NCI-H1694 treated with DMSO at 0.1 percent for 48 hours (cell line): ENCODE results near the gene ATP8A2.
A peak's percentile ranks its signal among the peaks of the same experiment; 100 is the strongest.
"Not testable (repeated sequence)": the region's sequence is repeated elsewhere in the genome, so short reads cannot be mapped to it uniquely, and the experiment has no call there.

Source experiments
- DNase-seq: peaks from one replicate; lab custom pipeline; 2025; lab: John Stamatoyannopoulos, UW

Gene ATP8A2

GRCh38 chr13:26041444-26041843 lies 669.7 kb downstream of the ATP8A2 start:
- DNase-seq = no peak

GRCh38 chr13:26042785-26043184 lies 671.0 kb downstream of the ATP8A2 start:
- DNase-seq = no peak

- DNase-seq = no peak
Measured at GRCh38 chr13:26045142-26045541, 673.4 kb downstream of the ATP8A2 start.

DNA sequence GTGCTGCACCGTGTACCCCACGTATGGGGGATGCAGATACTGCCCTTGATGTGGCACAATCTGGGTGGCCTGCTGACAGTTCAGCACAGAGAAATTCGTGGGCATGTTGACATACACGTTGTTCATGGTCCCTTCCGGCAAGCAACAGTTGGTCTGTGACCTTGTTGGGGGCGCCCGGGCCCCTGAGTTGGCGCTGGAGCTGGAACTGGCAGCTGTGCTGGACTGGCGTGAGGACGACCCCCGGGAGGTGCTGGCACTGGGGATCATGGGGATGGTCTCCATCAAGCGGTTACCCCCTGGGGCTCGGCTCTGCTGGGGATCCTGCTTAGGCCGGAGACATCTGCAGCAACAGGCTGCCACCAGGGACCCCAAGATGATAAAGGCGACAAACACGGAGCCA lies 674.9 kb downstream of the ATP8A2 start:
- DNase-seq = no peak

- no peak for DNase-seq
Measured at GRCh38 chr13:26047040-26047439, 675.3 kb downstream of the ATP8A2 start.

GRCh38 chr13:26048741-26049140 lies 677.0 kb downstream of the ATP8A2 start:
- peak; percentile 38 for DNase-seq

- no peak for DNase-seq
Measured at GRCh38 chr13:26050568-26051230, 678.9 kb downstream of the ATP8A2 start.

- DNase-seq = no peak
Measured at GRCh38 chr13:26051231-26051656, 679.5 kb downstream of the ATP8A2 start.

GRCh38 chr13:26051657-26052311 lies 680.0 kb downstream of the ATP8A2 start, which contains the start of gene SHISA2:
Gene SHISA2, minus strand, starts transcription at chr13:26052016. Its CDS starts 1,041 bp downstream, at chr13:26050975.
- peak; percentile 20 for DNase-seq

- DNase-seq = no peak
Measured at GRCh38 chr13:26052337-26052736, 680.6 kb downstream of the ATP8A2 start.

DNA sequence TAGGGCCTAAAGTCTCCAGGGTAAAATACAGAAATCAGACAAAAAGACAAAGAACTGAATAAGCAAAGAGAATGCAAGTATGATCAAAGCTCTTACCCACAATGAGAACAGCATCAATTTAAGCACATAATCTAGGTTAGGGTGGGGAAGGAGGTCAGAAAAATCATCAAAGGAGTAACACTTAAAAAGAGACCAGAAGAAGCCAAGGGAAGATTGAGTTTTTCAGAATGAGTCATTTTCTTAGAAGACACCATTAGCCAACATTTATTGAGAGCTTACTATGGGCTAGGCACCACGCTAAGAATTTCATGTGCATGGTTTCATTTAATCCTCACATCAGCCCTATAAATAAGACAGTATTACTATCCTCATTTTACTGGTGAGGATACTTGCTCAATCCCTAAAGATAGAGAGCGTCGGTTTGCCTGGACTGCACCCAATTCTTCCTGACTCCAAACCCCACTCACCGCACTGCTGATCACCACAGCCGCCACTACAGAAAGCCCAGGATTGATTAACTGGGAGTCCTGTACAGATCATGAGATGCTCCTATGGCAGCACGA lies 681.7 kb downstream of the ATP8A2 start:
- no peak for DNase-seq

DNA sequence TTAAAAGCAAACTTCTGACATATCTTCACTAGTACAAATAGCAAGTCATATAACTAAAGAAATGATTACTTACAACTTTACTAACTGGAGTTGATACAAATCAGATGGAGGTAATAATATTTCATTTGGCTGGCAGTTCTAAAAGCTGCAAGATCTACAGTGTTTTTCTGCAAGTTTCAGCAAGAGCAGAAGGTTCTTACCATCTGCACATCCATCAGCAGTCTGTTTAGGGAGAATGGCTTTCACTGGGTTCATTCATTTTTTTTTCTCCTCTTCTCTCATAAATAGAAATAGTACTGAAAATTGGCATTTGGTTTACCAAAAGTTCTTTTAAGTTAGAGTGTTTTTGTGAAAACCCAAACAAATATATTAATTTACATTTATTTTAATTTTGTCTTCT lies 683.1 kb downstream of the ATP8A2 start:
- DNase-seq = peak; percentile 68

GRCh38 chr13:26058704-26059103 lies 686.9 kb downstream of the ATP8A2 start:
- DNase-seq = no peak

DNA sequence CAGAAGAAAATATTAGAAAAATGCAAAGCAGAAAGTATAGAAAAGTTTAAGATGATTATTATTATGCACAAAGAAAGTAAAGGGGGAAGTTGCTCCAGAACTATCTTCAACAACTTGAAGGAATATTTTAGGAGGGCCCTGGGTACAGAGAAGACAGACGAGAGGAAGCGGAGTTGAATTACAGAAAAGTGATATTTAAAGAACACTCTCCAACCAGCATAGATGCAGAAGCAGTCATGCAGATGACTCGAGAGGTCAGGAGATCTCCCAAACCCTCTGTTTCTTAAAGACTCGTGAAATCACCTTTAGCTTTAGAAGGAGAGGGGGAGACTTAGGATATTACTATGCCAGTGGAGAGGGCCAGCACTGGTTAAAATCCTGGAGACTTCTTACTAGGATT lies 688.6 kb downstream of the ATP8A2 start:
- DNase-seq = no peak

DNA sequence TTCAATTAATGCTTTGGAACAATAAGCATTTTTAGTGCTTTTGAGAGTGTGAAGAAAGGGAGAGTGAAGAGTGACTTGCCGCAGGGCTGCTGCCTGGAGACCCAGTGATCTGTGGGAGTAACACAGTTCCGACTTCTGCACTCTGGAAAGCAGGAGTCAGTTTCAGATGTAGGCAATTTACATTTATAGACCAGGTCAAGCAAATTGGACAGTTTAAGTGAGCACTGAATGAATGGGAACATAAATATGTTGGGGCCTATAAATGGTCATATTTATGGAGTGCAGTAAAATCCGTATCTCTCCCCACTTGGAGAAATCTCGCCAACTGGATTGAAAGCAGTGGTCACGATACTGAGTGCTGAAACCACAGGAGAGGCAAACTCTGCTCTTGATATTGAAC lies 689.5 kb downstream of the ATP8A2 start:
- DNase-seq = no peak

DNA sequence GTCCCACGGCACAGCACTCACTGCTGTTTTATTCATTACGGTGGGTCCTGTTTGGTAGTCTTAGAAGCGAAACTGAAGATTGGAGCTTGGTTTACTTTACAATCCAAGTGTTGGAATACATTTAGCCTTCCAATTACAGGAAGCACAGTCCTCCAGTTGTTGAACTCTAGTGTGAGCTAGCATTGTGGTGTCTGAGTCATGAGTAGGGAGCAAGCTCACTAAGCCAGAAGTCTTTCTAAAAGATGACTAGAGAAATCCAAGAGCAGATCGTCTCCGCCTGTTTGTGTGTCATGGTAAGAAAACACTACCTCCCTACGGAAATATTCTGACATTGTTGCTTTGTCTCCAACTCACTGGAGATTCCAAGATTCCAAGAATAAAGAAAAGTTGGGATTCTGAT lies 690.2 kb downstream of the ATP8A2 start:
- DNase-seq = no peak

DNA sequence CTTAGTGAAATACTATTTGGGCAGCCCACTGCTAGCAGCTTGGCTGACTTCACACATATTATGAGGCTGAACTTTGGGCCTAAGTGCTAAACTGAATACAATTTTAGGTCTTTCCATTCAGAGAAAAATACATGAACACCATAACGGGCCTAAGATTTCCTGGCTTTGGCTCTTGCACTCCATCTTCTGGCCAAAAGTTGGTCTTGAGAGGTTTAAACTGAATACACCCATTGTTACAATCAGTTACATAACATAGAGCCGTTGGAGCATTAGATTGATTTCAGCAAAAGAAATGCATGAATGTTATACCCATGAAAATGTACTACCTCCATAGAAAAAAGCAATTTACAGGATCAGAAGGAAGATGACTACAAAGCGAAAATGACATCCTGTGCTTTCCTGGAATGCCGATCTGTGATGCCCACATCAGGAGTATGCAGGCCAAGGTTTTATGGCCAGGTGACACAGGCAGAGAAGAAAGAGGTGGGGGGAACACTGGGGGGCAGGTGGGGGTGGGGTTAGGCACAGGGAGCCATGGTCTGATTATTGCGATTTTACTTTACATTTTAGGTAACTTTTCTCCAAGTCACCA lies 691.2 kb downstream of the ATP8A2 start:
- peak; percentile 62 for DNase-seq

- not testable (repeated sequence) for DNase-seq
Measured at GRCh38 chr13:26066492-26066891, 694.7 kb downstream of the ATP8A2 start.

DNA sequence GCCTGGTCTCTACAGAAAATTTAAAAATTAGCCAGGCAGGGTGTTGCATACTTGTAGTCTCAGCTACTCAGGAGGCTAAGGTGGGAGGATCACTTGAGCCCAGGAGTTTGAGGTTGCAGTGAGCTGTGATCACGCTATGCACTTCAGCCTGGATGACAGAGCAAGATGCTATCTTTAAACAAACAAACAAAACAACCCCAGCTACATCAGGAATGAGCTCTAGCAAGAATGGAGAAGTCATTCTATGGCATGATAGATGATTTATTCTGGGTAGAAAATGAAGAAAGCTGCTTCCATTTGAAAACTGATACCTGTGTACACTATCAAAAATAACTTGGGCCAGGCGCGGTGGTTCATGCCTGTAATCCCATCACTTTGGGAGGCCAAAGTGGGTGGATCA lies 695.8 kb downstream of the ATP8A2 start:
- no peak for DNase-seq

DNA sequence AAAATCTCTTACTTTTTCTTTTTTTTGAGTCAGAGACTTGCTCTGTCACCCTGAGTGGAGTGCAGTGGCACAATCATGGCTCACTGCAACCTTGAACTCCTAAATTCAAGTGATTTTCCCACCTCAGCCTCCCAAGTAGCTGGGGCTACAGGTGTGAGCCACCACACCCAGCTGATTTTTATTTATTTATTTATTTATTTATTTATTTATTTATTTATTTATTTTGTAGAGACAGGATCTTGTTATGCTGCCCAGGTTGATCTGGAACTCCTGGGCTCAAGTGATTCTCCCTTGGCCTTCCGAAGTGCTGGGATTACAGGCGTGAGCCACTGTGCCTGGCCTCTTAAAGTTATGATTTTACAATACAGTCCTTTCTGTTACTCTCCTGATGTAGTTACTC lies 696.6 kb downstream of the ATP8A2 start:
- not testable (repeated sequence) for DNase-seq

DNA sequence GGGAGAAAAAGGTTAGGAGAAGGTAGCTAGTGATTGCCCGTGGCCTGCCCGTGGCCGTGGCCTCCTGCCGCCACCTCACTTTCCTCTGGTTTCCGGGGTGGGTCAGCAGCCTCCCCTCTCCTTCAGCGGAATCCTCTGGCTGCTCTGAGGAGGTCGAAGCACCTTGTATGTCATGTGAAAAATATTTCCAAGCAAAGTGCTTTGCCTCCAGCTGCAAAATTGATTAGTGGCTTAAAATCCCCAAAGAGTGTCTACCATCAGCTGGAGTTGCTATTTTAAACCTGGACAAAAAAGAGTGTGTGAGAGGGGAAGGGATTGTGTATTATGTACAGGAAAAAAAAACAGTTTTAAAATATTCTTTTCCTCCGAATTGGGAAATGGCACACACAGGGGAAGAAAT lies 697.9 kb downstream of the ATP8A2 start:
- DNase-seq = not testable (repeated sequence)

GRCh38 chr13:26071691-26072090 lies 699.9 kb downstream of the ATP8A2 start:
- no peak for DNase-seq

DNA sequence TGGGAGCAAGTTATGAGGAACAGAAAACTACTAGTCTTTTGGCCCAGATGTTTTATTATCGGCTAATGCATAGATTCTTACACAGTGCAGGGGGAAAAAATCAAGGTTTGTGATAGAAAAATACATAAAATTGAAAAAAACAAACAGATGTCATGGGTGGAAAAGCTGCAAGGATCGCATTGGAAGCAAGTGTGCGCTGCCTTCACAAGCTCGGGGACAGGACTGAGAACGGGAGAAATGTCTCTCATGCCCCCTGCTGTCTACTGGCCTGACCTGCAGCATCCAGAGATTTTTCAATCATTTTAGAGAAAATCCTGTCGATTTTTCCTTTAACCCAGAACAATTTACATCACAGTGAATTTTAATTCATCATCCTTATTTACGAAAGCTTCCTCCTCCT lies 700.6 kb downstream of the ATP8A2 start:
- not testable (repeated sequence) for DNase-seq
